HEK293T (cell line): Measurements from ENCODE around the gene ZSCAN5A.

ENCODE experiments used
- BHLHE40 ChIP-seq: fragments of 450-650 bp; IDR thresholded peaks from 2 replicates; pipeline ENCODE4 v1.6.1; 2016; ENCODE audit warnings: mild to moderate bottlenecking, moderate library complexity, borderline replicate concordance
- FOXA1 ChIP-seq: fragments of 450-650 bp; IDR thresholded peaks from 2 replicates; pipeline ENCODE4 v1.6.1; 2016; ENCODE audit warnings: mild to moderate bottlenecking
- FOXK2 ChIP-seq: fragments of 450-650 bp; IDR thresholded peaks from 2 replicates; pipeline ENCODE4 v1.6.1; 2016; ENCODE audit warnings: mild to moderate bottlenecking
- FOXM1 ChIP-seq: fragments of 450-650 bp; IDR thresholded peaks from 2 replicates; pipeline ENCODE4 v1.6.1; 2017; ENCODE audit warnings: mild to moderate bottlenecking, borderline replicate concordance
- PKNOX1 ChIP-seq: fragments of 450-650 bp; IDR thresholded peaks from 2 replicates; pipeline ENCODE4 v1.6.1; 2016
- TARDBP ChIP-seq: fragments of 450-650 bp; IDR thresholded peaks from 2 replicates; pipeline ENCODE4 v1.6.1; 2016
- ZNF384 ChIP-seq: fragments of 450-650 bp; IDR thresholded peaks from 2 replicates; pipeline ENCODE4 v1.6.1; 2016

- TF ChIP-seq FOXM1, result no peak
- TF ChIP-seq ZNF384, result no peak
- TF ChIP-seq FOXA1, result no peak
- no peak for TF ChIP-seq TARDBP
- TF ChIP-seq FOXK2, result no peak
- no peak for TF ChIP-seq PKNOX1
- TF ChIP-seq BHLHE40, result no peak
Measured at GRCh38 chr19:56189785-56190184, 124.9 kb downstream of the ZSCAN5A start.
